ENCODE data around the gene CTNNA1. TPM values are rescaled to one million over a fixed set of nuclear protein-coding genes. Genes with fewer than 3 reads are reported as not detected.

The CTNNA1 gene
- total and polyA plus RNA-seq, 9 of the 15 experiments (the other 6 are each of a cell fraction or from before 2014, with no cell fraction given): 29.6 to 117 (median 89.1) TPM

GRCh38 chr5:138900281-138900965 lies 147.2 kb downstream of the CTNNA1 start:
- Histone ChIP-seq H3K9me1 (ENCODE audit: control insufficient read depth, insufficient read depth, low read length) (no peaks in the 10 kb centered on the region), H3K79me2 (ENCODE audit: control insufficient read depth, insufficient read depth, low read length) (no peaks in the 10 kb centered on the region), H3K27ac (ENCODE audit: extremely low read depth, low read depth, low read length) (no peak overlapping the region), H3K9ac (ENCODE audit: insufficient read depth in 1 of 2, low read depth in 2 of 2, low read length in 2 of 2) (no peak overlapping the region), H2AFZ (ENCODE audit: low read depth, low read length) (no peak overlapping the region), H3K36me3 (ENCODE audit: control insufficient read depth, insufficient read depth, low read length) (peaks cover 3% of the 10 kb centered on the region; the same call in 2 of the 3 replicates), H3K27me3 (ENCODE audit: control insufficient read depth in 2 of 2, insufficient read depth in 2 of 2, low read length in 2 of 2) (no peaks in the 10 kb centered on the region), H3K4me3 (no peak overlapping the region), H3K9me3 (replicated peaks; ENCODE audit: control insufficient read depth, insufficient read depth, low read depth, low read length) (no peaks in the 10 kb centered on the region), H3K4me2 (ENCODE audit: insufficient read depth, low read length) (no peak overlapping the region), H3K4me1 (replicated peaks in 1 of 2; ENCODE audit: control insufficient read depth in 2 of 2, insufficient read depth in 2 of 2, low read length in 2 of 2) (peaks cover 0 to 8% of the 10 kb centered on the region in 2 experiments; a peak in 2 of 5 replicates), H4K20me1 (replicated peaks; ENCODE audit: control insufficient read depth, insufficient read depth, low read length) (no peaks in the 10 kb centered on the region)
- peak in 2 of 4 experiments; percentile 22 to 41 for DNase-seq (ENCODE audit: extremely low read depth in 1 of 4, low spot score in 3 of 4)
- ChIA-PET CTCF (ENCODE audit: low intra/inter-chr PET ratio) (no interaction called here), POLR2A (interaction anchor here (0.5 to 0.7 kb wide), 2 partner anchors 137 to 202 kb away, joined by 3 read pairs; no protein-coding TSS in a partner anchor)
- peak; percentile 60 for FAIRE-seq
- in situ Hi-C loops (cut with MboI) (no loop called here), intact Hi-C loops (cut with micrococcal nuclease) (no loop called here)
- 39% methylated on average over 6 of the region's 6 CpGs for WGBS (ENCODE audit: insufficient coverage, low coverage, missing lambda C conversion rate)
- no peak for ATAC-seq
- no TSS peak for BruUV-seq (replicated peaks)
- TF ChIP-seq SMARCE1 (IDR thresholded peaks at IDR 0.05) (peak; percentile 61; the same call in 1 of the 2 replicates), GABPB2 (CRISPR knock-in tag; conservative IDR thresholded peaks at IDR 0.05) (no peak), THRB (CRISPR knock-in tag; conservative IDR thresholded peaks at IDR 0.05) (no peak), ZNF655 (CRISPR knock-in tag; IDR thresholded peaks at IDR 0.05) (no peak), TCF3 (CRISPR knock-in tag; IDR thresholded peaks at IDR 0.05) (no peak), RREB1 (CRISPR knock-in tag; IDR thresholded peaks at IDR 0.05) (no peak), ETV6 (IDR thresholded peaks at IDR 0.05; ENCODE audit: borderline replicate concordance in 1 of 2, low read depth in 2 of 2, low read length in 1 of 2) (0 out of 4 replicates have a peak, but pooled peaks of 1 of the 2 experiments have one; percentile 31), ETV6 (CRISPR knock-in tag; IDR thresholded peaks at IDR 0.05; ENCODE audit: borderline replicate concordance) (no peak), C11orf30 (IDR thresholded peaks at IDR 0.05; ENCODE audit: low read depth) (no peak), SAFB (IDR thresholded peaks at IDR 0.05; ENCODE audit: borderline replicate concordance, low read depth, low read length) (no peak), SRSF9 (IDR thresholded peaks at IDR 0.05; ENCODE audit: borderline replicate concordance, low read depth, low read length) (no peak), MCM7 (IDR thresholded peaks at IDR 0.05) (no peak), JUND (IDR thresholded peaks at IDR 0.05; ENCODE audit: borderline replicate concordance, low read depth, low read length) (peak; percentile 92), JUND (tag; IDR thresholded peaks at IDR 0.05; ENCODE audit: borderline replicate concordance, low read depth, low read length) (peak; percentile 69; the same call in 1 of the 3 replicates)

Measured in K562 (cell line).